GM21717 (cell line): ENCODE results near the gene MVK.

Source experiments
- ATAC-seq: cut with Tn5 transposase; IDR thresholded peaks from one replicate; pipeline ENCODE4 v1.9.1; 2021; ENCODE audit warnings: mild to moderate bottlenecking, moderate library complexity; ENCODE audit not compliant: unreplicated experiment

Gene MVK

DNA sequence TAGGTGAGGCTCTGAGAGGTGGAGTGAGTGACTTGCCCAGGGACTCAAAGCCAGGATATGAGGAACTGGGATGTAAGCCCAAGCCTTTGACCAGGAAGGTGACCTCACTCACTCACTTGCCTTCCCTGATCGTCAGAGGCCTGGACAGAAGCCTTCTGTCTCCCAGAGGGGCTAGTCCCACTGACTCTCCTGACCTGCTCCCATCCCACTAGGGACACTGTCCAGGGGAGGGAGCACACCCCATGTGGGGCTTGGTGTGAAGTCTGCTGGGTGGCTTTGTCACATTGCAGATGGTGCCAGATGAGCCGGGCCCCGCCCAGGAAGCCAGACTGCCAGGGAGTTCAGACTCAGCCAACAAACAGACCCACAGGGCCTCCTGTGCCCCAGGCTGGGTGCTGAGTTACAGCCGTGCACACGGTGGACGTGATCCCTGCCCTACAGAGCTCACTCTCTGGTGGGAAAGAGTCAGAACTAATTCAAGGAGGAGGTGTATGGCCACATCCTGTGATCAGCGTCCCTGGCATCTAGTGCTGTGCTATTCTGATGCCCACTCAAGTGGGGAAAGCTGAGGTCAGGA lies 28.6 kb upstream of the MVK start:
- ATAC-seq = no peak

DNA sequence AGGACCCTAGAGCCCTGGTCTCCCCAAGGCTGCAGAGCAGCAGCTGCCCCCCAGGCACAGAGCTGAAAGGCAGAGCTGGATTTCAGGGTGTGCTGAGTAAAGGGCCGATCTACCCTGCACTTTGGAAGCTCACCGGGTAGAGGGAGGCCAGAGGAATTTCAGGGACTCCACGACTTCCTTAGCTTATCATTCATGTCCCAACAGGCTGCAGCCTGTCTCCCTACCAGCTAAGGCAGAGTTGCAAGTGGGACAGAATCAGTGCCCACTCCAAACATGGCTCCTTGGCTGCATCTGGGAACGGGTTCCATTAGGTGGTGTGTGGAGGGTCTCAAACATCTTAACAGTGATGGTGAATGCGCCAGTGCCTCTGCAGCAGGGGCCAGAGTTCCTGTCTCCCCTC lies 27.8 kb upstream of the MVK start:
- ATAC-seq = no peak

DNA sequence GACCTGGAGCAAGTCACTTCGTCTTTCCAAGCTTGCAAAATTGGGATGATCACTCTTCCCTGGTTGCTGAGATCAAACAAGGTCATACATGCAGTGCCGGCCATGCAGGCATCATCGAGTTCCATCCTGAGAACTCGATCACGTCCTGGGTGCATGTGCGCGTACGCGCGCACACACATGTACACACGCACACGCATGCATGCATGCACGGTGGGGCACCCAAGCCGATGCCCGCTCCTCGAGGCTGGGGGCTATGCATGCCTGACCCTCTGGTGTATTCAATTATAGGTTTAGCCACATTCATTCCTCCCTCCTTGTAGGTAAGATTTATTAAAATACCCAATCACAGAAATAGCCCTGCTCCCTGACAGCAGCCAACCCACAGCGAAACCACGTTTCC lies 26.3 kb upstream of the MVK start:
- no peak for ATAC-seq

DNA sequence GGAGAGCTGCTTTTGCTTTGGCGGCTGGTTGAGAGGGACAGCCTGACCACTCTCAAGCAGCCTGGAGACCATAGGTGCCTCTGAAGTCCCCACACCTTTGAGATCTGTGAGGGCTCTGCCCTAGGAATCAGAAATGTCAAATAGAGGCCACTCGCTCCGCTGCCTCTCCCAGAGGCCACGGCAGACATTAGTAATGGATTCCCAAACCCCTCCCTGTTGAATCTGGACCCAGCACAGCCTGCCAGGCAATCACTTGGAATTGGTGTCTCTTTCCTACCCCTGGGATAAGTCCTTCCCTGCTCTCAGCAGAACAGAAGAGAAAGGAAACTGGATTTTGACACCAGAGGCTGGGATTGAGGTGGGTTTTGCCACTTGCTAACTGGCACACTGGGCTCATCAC lies 25.3 kb upstream of the MVK start:
- no peak for ATAC-seq

GRCh38 chr12:109549613-109550270 lies 23.9 kb upstream of the MVK start:
- no peak for ATAC-seq

DNA sequence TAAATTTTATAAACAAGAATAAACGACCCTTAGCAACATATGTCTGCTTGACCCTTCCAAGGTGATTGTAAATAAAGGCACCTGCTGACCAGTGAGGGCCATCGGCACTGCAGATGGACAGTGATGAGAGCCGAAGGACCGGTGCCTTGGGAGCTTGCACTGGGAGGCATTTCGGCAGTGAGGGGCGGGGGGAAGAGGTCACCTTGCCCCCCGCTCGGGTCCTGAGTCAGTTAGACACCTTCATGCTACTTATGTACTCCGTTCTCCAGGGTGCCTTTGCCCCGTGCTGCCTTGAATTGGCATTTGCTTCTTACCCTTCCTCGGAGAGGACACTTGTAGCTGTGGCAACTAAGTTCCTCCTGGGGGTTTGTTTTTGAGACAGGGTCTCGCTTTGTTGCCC lies 23.3 kb upstream of the MVK start:
- ATAC-seq = no peak

DNA sequence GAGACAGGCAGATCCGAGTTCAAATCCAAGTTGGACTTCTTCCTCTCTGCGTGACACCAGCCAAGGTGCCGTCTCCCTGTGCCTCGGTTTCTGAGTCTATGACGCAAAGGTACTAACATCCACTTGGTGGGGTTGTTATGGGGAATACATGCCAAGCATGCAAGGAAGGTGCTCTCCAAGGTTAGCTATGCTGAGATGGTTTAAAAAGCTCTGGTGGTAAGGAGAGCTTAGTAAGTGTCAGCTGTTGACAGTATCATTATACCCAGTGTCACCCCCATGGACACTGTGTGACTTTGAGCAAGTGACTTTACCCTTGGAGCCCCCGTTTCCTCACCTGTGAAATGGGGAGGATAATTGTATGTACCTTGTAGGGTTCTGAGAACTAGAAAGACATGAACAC lies 22.5 kb upstream of the MVK start:
- ATAC-seq = no peak

DNA sequence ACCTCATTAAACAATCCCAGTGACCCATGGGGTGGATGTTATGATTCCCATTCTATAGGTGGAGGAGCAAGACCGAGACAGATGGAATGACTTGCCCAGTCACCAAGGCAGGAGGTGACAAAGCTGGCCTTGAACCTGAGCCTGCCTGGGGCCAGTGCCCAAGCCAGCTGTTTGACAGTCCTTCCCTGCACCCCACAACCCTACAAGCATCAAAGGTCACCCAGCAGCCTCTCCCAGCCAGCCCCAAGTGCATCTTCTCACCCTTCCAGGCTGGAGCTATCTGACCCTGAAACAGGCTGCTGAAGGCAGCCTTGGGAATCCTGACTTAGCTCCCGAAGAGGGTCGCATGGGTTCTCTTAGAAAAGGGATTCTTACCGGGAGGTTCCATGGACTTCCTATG lies 20.6 kb upstream of the MVK start:
- ATAC-seq = no peak

- ATAC-seq = no peak
Measured at GRCh38 chr12:109553483-109553882, 20.1 kb upstream of the MVK start.

- no peak for ATAC-seq
Measured at GRCh38 chr12:109553906-109554500, 19.6 kb upstream of the MVK start.

GRCh38 chr12:109554761-109555160 lies 18.8 kb upstream of the MVK start:
- no peak for ATAC-seq

- ATAC-seq = no peak
Measured at GRCh38 chr12:109555431-109556315, 17.9 kb upstream of the MVK start.

GRCh38 chr12:109557200-109557599 lies 16.4 kb upstream of the MVK start:
- no peak for ATAC-seq

DNA sequence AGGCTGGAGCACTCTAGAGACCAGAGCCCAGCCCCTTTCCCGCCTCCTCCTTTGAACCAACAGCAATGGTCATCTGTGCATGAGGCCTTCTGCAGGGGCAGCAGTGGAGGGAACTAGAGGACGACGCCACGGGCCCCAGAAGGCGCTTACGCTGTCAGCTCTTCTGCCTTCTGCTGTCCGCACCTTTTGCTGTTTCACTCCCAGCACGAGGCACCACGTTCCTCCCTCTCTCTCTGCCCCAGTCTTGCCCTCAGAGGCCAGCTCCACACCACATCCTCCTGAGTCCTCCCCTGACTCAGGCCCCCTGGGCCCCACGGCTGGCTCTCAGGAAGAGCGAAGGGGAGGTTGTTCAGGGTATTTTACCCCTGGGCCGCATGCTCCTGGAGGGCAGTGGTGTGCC lies 15.8 kb upstream of the MVK start:
- ATAC-seq = no peak

DNA sequence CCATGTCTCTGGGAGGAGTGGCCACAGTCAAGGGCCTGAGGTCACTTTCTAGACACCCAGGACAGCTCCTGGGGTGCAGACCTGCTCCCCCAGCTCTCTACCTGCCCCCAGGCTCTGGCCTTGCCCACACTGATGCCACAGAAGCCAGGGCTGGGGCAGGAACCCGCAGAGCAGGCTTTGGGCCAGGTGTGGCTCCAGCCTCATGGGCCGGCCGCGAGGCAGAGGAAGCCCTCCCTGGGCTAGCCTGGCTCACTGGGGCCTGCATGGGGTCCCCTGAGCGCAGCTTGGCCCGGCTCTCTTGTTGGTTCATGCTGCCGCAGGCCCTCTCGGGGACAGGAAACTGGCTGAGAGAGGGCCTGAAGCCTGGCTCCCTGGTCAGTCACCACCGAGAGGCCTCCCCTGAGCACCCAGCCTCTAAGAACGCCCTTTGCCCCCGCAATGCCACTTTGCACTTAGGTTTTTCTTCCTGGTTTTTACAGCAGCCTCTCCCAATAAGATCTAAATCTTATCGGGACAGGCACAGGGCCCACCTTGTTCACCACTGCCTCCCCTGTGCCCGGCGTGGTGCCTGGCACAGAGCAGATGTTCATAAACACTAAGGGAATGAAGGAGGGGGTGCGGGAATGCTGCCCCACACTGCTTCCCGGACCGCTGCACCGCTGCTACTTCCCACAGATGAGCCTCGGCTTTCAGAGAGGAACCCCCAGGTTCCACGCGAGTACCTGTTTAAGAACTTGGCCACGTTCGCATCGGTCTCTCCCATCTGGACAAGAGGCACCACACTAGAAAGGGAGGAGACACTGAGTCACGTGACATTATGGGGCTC lies 15.0 kb upstream of the MVK start:
- no peak for ATAC-seq

GRCh38 chr12:109559200-109559505 lies 14.4 kb upstream of the MVK start:
- ATAC-seq = no peak

DNA sequence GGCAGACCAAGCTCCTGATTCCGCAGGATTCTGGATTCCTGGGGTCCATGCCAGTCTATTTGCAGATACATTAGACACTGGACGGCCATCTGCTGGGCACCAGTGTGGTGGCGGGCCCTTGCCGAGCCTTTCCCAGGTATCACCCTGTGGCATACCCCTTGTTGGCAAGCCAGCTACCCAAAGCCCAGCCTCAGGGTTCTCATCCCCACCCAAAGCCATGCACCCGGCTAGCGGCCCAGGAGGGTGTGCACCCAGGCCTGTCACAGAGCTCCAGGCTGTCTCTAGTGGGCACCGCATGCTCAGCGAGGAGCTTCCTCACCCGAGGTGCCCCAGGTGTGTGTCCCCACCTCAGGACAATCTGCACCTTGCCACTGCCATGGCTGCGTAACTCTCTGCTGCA lies 14.0 kb upstream of the MVK start:
- ATAC-seq = no peak

DNA sequence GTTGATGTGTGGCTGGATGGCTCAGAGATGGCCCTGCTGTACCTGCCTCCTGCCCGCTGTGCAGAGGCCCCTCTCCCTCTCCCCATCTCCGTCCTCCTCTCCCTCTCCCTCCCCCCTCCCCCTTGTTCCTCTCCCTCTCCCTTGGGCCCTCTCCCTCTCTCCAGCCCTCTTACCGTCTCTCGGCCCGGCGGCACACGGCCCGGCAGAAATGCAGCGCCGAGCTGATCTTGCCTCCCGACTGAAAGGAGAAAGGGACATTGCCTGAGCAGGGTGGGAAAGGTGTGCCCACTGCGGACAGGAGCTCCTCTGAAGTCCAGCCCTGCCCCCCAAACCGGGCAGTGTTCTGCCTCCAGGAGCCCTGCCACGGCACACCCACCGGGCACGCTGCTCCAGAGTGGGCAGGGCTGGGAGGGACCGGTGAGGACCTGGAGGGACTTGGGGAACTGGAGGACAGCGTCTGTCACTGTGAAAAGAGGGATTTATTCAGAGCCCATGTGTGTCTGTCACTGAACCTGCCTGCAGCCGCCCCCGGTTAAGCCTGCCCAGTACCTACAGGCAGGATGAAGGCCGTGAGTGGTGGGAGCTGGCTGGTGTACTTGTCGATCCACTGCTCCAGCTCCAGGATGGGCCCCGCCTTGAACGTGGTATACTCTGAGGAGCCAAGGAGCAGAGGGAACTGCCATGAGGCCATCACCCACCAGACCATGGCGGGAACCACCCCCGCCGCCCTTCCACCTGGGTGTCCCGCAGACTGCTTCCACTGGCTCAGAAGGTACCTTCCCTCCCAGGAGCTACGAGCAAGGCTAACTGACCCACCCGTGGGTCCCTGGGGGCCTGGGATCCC lies 12.5 kb upstream of the MVK start:
- ATAC-seq = no peak

DNA sequence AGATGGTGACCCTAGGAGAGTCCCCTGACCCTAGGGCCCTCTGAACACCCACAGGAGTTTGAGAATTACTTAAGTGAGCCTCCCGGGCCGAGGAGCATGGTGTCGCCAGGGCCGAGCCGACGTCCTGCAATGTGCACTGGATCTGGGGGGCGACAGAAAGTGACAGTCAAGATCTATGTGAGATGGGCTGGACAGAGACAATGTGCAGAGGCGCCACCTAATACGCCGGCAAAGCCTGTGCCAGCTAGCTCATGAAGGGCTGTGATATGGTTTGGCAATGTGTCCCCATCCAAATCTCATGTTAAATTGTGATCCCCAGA lies 11.9 kb upstream of the MVK start:
- no peak for ATAC-seq

- no peak for ATAC-seq
Measured at GRCh38 chr12:109562871-109563270, 10.7 kb upstream of the MVK start.
